GM18499 (cell line): Measurements from ENCODE around the gene SEPTIN3.
"Not testable (repeated sequence)": the region's sequence is repeated elsewhere in the genome, so short reads cannot be mapped to it uniquely, and the experiment has no call there.

Source experiments
- ATAC-seq: cut with Tn5 transposase; IDR thresholded peaks from one replicate; pipeline ENCODE4 v1.9.1; 2021; ENCODE audit warnings: moderate number of reproducible peaks; ENCODE audit not compliant: insufficient read depth, unreplicated experiment

SEPTIN3 gene

GRCh38 chr22:41939981-41940831, 29.0 kb upstream of the SEPTIN3 start:
- ATAC-seq, result peak; percentile 36

DNA sequence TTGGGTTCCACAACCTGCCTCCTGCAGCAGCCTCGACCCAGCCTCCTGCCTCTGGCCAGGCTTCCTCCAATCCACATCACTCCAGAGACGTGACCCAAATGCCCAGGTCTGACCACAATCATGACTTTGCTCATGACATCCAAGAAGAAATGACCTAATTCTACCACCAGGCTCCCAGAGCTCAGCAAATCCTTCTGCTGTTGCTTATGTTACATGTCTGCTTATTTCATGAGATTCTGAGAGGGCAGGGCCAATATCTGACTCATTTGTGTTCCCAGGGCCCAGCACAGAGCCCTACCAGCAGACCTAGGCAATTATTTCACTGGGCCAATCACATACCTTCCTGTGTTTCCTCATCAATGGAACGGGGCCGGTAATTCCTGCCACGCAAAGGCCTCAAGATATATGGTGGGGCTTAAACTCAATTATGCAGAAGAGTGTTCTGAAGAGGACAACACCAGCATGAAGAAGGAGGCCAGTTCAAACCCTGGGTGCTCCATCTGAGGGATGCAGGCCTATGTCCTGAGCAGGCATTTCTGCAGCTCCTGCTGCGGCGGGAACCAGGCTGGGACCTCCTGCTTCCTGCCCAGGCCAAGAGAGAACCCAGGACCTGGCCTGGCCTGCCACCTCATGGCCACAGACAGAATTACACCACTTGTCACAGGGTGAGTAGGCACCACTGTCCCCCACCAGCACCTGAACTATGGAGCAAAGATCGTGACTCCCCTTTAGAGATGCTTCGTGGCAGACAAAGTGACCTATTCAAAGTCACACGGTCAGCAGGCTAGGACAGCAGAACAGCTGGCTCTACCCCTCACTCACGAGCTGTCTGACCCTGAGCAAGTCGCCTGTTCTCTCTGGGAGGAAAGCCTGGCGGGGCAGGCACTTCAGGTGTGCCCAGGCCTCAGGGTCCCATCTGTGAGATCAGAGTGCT, 28.1 kb upstream of the SEPTIN3 start:
- no peak for ATAC-seq

- no peak for ATAC-seq
Measured at GRCh38 chr22:41943661-41944209, 25.5 kb upstream of the SEPTIN3 start.

- ATAC-seq, result no peak
Measured at GRCh38 chr22:41946629-41947423, 22.4 kb upstream of the SEPTIN3 start, which contains the start of gene CENPM. Gene CENPM, minus strand, starts transcription at chr22:41947152. Its CDS starts 76 bp downstream, at chr22:41947076.

GRCh38 chr22:41947424-41948080, 21.7 kb upstream of the SEPTIN3 start:
- ATAC-seq, result no peak

GRCh38 chr22:41948142-41948541, 21.1 kb upstream of the SEPTIN3 start:
- no peak for ATAC-seq

- ATAC-seq, result not testable (repeated sequence)
Measured at GRCh38 chr22:41948928-41949296, 20.3 kb upstream of the SEPTIN3 start.

DNA sequence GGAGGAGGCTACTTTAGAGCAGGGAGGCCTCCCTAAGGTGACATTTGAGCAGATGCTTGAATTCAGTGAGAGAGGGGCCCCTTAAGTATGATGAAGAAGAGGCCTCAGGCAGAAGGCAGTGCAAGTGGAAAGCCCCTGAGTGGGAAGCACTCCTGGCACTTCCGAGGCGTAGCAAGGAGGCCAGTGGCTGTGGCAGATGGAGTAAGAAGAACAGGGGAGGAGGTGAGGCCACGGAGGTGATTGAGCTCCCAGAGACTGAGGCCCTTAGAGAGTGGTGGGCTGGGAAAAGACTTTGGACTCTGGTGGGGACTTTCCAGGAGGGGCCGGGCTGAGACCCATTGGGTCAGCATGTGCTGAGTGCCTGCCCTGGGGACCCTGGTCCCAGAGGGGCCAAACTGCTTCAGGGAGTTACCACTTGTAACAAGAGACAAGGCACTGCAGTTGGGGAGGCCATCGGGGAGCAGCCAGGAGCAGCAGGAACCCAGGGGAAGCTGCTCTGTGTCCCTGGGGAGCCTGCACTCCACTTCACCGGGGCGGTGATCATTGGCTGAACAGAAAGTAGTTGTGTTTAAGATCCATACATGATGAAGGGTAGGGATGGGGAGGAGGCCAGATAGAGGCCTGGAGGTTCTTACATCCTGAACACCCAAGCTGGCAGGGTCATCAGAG, 19.8 kb upstream of the SEPTIN3 start:
- ATAC-seq, result no peak

- ATAC-seq, result no peak
Measured at GRCh38 chr22:41951898-41952474, 17.3 kb upstream of the SEPTIN3 start, which contains the start of gene SMIM45. Gene SMIM45, plus strand, starts transcription at chr22:41952150.

GRCh38 chr22:41952713-41953112, 16.5 kb upstream of the SEPTIN3 start:
- ATAC-seq, result no peak

- ATAC-seq, result no peak
Measured at GRCh38 chr22:41957941-41958556, 11.2 kb upstream of the SEPTIN3 start.

DNA sequence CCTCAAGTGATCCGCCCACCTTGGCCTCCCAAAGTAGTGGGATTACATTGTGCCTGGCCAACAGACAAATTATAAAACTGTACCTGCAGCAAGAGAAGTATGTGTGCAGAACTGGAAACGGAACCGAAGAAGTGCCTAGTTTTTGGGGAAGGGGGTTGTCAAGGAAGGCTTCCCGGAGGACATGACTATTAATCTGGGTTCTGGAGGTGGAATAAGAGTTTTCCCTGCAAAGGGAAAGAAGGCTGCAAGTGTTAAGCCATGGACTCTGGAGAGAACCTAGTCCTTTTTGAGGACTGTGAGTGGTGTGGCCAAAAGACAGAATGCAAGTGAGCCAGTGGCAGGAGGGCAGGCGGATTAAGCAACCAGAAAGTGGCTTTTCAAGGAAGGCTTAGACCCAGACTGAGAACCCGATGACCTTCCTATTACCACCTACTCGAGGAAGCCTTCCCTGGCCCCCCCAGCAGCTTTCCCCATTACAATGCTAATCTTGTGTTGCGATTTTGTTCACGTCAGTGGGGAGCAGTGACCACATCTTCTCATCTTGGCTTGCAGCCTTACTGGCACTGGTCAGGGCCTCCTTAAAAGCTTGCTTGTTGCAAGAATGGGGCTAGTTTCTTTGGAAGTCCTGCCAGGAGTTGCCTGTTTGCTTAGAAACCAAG, 5.7 kb upstream of the SEPTIN3 start:
- ATAC-seq, result no peak

GRCh38 chr22:41964112-41964491, 5.1 kb upstream of the SEPTIN3 start:
- ATAC-seq, result no peak

GRCh38 chr22:41966225-41966606, 3.0 kb upstream of the SEPTIN3 start:
- ATAC-seq, result no peak

DNA sequence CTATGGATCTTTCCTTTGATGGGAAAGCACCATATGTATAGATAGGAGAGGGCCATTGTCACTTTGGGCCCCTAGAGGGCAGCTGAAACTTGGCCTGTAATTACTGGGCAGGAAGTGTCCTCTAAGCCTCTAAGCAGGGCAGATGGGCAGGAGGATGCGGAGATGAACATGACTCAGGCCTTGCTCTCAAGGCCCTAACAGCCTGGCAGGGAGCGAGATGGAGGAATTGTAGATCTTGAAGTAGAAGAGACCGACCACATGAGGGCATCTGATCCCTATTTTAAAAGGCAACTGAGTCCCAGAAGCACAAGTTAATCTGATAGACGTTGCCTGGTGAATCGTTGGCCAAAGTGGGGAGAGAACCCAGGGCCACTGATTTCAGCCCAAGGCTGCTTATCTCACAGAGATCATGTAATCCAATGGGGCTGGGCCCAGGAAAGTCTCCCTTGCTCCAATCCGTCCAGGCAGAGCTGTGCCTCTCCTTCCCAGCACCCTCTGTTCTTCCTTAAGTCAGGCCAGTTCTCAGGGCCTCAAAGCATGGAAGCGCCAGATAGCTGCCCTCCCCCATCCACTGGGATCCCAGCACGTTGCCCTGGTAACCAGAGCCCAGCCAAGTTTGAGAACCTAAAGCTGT, 2.5 kb upstream of the SEPTIN3 start:
- ATAC-seq, result no peak

- no peak for ATAC-seq
Measured at GRCh38 chr22:41968601-41969000, 642 bp upstream of the SEPTIN3 start.

DNA sequence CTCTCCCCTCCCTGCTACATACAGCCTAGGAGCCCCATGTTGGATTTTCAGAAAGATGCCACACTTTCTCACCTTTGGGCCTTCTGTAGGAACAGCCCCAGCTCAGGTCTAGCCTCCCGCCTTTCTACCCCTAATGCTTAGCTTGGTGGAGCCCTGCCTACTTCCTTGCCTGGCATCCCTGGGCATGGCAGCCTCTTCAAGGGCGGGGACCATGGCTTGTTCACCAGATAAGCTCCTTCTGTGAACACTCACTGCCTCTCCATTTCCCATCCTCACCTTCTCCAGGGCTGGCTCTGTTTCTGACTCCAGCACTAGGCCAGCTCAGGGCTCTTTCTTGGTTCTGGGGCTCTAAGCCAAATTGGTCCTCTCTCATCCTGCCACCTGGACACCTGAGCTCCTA, 1.4 kb downstream of the SEPTIN3 start:
- no peak for ATAC-seq
